H1 (cell line): Measurements from ENCODE around the gene KISS1R.

Source experiments
- CBX5 ChIP-seq: fragments of 300-800, 300-1000 bp; sonication (generic); IDR thresholded peaks from 2 replicates; pipeline ENCODE4 v1.7.1; 2016; ENCODE audit warnings: antibody characterized with exemption, low read length, low read depth
- CREB1 ChIP-seq: IDR thresholded peaks from 2 replicates; pipeline ENCODE4 v1.6.1; 2012; ENCODE audit warnings: inconsistent platforms
- EZH2 ChIP-seq: fragments of 200-600 bp; sonication (generic); IDR thresholded peaks from 2 replicates; pipeline ENCODE4 v1.7.1; 2012; ENCODE audit warnings: low read depth, mild to moderate bottlenecking, moderate library complexity, low read length, inconsistent platforms; ENCODE audit not compliant: severe bottlenecking
- POLR2A ChIP-seq, 2 experiments: IDR thresholded peaks; 1 replicate in 1 of 2; 2 replicates in 1 of 2; pipeline ENCODE4 v1.6.1; 2011; ENCODE audit warnings: low read depth in 2 of 2, low read length in 2 of 2, mild to moderate bottlenecking in 2 of 2; ENCODE audit errors: control extremely low read depth in 1 of 2
- POLR2AphosphoS5 ChIP-seq: IDR thresholded peaks from 2 replicates; pipeline ENCODE4 v1.6.1; 2011; ENCODE audit warnings: low read depth, low read length
- RAD21 ChIP-seq, 2 experiments: IDR thresholded peaks in 1 of 2; conservative IDR thresholded peaks in 1 of 2; 2 replicates each; pipeline ENCODE4 v1.6.1; 2011; ENCODE audit warnings: low read depth in 2 of 2, low read length in 2 of 2, improper control_type of control experiment in 1 of 2, inconsistent platforms in 1 of 2, mild to moderate bottlenecking in 1 of 2, moderate library complexity in 1 of 2
- SIN3A ChIP-seq, 2 experiments: IDR thresholded peaks in 1 of 2; conservative IDR thresholded peaks in 1 of 2; 2 replicates each; pipeline ENCODE4 v1.6.1; 2011 to 2012; ENCODE audit warnings: low read length in 2 of 2, improper control_type of control experiment in 1 of 2, low read depth in 1 of 2, mild to moderate bottlenecking in 1 of 2
- TAF1 ChIP-seq: IDR thresholded peaks from 2 replicates; pipeline ENCODE4 v1.6.1; 2011; ENCODE audit warnings: mild to moderate bottlenecking, low read depth, low read length
- TF ChIP-seq, protein P1 (sequence below): IDR thresholded peaks from 2 replicates; pipeline ENCODE4 v1.6.1; 2011; ENCODE audit warnings: low read length, improper control_type of control experiment
- TF ChIP-seq, protein P2 (sequence below), 3 experiments: IDR thresholded peaks; 1 replicate in 2 of 3; 2 replicates in 1 of 3; pipeline versions ENCODE4 v1.5.1 to v1.6.1; 2011; ENCODE audit warnings: low read length in 3 of 3, mild to moderate bottlenecking in 3 of 3, inconsistent platforms in 2 of 3, low read depth in 1 of 3, moderate library complexity in 1 of 3; ENCODE audit not compliant: insufficient read depth in 1 of 3; ENCODE audit errors: control extremely low read depth in 1 of 3

DNA sequence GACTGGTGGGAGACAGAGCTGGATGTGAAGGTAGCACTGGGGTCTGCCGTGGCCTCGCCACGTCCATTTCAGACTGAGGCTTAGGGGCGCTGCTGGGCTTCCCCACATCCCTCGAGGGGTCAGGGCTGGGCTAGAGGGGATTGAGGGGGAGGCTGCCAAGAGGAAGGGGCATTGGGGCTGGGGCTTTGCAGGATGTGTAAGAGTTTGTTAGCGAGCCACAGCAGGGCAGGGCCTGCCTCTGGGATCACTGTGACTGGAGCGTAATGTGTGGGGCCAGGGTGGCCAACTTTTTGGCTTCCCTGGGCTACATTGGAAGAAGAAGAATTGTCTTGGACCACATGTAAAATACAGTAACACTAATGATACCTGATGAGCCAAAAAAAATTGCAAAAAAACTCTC lies 22.8 kb downstream of the KISS1R start:
- no peak for TF ChIP-seq SIN3A (conservative IDR thresholded peaks at IDR 0.05 in 1 of 2, IDR thresholded peaks at IDR 0.05 in 1 of 2; ENCODE audit: low read depth in 1 of 2, low read length in 2 of 2)
- TF ChIP-seq POLR2A (IDR thresholded peaks at IDR 0.05; ENCODE audit: control extremely low read depth in 1 of 2, low read depth in 2 of 2, low read length in 2 of 2), result no peak
- no peak for TF ChIP-seq CBX5
- TF ChIP-seq POLR2AphosphoS5, result no peak
- no peak for TF ChIP-seq EZH2
- no peak for TF ChIP-seq RAD21 (IDR thresholded peaks at IDR 0.05 in 1 of 2, conservative IDR thresholded peaks at IDR 0.05 in 1 of 2; ENCODE audit: low read depth in 2 of 2, low read length in 2 of 2)
- TF ChIP-seq, protein P1, sequence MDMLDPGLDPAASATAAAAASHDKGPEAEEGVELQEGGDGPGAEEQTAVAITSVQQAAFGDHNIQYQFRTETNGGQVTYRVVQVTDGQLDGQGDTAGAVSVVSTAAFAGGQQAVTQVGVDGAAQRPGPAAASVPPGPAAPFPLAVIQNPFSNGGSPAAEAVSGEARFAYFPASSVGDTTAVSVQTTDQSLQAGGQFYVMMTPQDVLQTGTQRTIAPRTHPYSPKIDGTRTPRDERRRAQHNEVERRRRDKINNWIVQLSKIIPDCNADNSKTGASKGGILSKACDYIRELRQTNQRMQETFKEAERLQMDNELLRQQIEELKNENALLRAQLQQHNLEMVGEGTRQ, result no peak
- TF ChIP-seq CREB1, result no peak
- TF ChIP-seq, protein P2, sequence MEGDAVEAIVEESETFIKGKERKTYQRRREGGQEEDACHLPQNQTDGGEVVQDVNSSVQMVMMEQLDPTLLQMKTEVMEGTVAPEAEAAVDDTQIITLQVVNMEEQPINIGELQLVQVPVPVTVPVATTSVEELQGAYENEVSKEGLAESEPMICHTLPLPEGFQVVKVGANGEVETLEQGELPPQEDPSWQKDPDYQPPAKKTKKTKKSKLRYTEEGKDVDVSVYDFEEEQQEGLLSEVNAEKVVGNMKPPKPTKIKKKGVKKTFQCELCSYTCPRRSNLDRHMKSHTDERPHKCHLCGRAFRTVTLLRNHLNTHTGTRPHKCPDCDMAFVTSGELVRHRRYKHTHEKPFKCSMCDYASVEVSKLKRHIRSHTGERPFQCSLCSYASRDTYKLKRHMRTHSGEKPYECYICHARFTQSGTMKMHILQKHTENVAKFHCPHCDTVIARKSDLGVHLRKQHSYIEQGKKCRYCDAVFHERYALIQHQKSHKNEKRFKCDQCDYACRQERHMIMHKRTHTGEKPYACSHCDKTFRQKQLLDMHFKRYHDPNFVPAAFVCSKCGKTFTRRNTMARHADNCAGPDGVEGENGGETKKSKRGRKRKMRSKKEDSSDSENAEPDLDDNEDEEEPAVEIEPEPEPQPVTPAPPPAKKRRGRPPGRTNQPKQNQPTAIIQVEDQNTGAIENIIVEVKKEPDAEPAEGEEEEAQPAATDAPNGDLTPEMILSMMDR (IDR thresholded peaks at IDR 0.05; ENCODE audit: control extremely low read depth in 1 of 3, insufficient read depth in 1 of 3, low read depth in 1 of 3, low read length in 3 of 3), result no peak
- no peak for TF ChIP-seq TAF1
